Measurements from ENCODE around the gene CACNG5.

CACNG5 gene

DNA sequence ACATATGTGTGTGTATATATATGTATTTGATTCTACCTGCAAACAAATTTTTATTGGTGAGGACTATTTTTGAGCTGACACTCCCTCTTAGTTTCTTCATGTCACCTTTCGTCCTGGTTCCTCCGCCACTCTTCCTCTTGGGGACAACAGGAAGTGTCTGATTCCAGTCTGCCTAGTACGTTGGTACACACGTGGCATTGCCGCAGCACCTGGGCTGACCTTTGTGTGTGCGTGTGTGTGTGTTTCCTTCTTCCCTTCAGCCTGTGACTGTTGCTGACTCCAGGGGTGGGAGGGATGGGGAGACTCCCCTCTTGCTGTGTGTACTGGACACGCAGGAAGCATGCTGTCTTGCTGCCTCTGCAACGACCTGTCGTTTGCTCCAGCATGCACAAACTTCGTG lies 29.4 kb upstream of the CACNG5 start:
- Histone ChIP-seq H3K4me3 (replicated peaks; ENCODE audit: insufficient read depth, low read length) (no peak overlapping the region), H3K27me3 (ENCODE audit: insufficient read depth, poor library complexity, severe bottlenecking) (no peaks in the 10 kb centered on the region), H3K27ac (replicated peaks) (no peak overlapping the region)
- peak in 1 of 2 experiments; percentile 41 for DNase-seq (ENCODE audit: low read depth in 1 of 2, low spot score in 1 of 2)
- TF ChIP-seq SPI1 (IDR thresholded peaks at IDR 0.05; ENCODE audit: borderline replicate concordance, low read depth): peak; percentile 34; the same call in 1 of the 2 replicates
- TF ChIP-seq POLR2AphosphoS5 (IDR thresholded peaks at IDR 0.05; ENCODE audit: low read depth): 0 out of 2 replicates have a peak, but pooled peaks have one; percentile 18
- TF ChIP-seq, protein P1, sequence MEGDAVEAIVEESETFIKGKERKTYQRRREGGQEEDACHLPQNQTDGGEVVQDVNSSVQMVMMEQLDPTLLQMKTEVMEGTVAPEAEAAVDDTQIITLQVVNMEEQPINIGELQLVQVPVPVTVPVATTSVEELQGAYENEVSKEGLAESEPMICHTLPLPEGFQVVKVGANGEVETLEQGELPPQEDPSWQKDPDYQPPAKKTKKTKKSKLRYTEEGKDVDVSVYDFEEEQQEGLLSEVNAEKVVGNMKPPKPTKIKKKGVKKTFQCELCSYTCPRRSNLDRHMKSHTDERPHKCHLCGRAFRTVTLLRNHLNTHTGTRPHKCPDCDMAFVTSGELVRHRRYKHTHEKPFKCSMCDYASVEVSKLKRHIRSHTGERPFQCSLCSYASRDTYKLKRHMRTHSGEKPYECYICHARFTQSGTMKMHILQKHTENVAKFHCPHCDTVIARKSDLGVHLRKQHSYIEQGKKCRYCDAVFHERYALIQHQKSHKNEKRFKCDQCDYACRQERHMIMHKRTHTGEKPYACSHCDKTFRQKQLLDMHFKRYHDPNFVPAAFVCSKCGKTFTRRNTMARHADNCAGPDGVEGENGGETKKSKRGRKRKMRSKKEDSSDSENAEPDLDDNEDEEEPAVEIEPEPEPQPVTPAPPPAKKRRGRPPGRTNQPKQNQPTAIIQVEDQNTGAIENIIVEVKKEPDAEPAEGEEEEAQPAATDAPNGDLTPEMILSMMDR (IDR thresholded peaks at IDR 0.05; ENCODE audit: insufficient read depth, low read length): no peak
- TF ChIP-seq, protein P2, sequence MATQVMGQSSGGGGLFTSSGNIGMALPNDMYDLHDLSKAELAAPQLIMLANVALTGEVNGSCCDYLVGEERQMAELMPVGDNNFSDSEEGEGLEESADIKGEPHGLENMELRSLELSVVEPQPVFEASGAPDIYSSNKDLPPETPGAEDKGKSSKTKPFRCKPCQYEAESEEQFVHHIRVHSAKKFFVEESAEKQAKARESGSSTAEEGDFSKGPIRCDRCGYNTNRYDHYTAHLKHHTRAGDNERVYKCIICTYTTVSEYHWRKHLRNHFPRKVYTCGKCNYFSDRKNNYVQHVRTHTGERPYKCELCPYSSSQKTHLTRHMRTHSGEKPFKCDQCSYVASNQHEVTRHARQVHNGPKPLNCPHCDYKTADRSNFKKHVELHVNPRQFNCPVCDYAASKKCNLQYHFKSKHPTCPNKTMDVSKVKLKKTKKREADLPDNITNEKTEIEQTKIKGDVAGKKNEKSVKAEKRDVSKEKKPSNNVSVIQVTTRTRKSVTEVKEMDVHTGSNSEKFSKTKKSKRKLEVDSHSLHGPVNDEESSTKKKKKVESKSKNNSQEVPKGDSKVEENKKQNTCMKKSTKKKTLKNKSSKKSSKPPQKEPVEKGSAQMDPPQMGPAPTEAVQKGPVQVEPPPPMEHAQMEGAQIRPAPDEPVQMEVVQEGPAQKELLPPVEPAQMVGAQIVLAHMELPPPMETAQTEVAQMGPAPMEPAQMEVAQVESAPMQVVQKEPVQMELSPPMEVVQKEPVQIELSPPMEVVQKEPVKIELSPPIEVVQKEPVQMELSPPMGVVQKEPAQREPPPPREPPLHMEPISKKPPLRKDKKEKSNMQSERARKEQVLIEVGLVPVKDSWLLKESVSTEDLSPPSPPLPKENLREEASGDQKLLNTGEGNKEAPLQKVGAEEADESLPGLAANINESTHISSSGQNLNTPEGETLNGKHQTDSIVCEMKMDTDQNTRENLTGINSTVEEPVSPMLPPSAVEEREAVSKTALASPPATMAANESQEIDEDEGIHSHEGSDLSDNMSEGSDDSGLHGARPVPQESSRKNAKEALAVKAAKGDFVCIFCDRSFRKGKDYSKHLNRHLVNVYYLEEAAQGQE (IDR thresholded peaks at IDR 0.05; ENCODE audit: insufficient replicate concordance, low read depth): no peak

DNA sequence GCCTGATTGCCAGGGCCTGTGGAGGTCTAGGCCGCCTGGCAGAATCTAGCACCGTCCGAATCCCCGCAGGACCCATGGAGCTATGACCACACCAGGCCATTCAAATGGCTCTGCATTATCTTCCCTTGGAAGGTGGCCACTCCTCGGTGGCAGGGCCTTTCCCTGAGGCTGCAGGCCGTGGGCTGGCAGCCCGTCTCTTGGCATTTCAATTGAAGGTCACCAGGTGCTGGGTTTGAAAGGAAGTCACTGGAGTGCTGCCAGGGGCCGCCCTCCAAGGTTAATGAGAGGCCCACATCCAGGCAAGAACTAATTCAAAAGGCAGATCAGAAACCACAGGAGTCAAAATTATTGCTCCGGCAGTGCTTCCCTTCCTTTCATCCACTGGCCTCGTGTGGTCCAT lies 27.7 kb upstream of the CACNG5 start:
- H3K27ac ChIP-seq (replicated peaks): no peak overlapping the region
- DNase-seq (ENCODE audit: low read depth in 1 of 2, low spot score in 1 of 2): no peak

DNA sequence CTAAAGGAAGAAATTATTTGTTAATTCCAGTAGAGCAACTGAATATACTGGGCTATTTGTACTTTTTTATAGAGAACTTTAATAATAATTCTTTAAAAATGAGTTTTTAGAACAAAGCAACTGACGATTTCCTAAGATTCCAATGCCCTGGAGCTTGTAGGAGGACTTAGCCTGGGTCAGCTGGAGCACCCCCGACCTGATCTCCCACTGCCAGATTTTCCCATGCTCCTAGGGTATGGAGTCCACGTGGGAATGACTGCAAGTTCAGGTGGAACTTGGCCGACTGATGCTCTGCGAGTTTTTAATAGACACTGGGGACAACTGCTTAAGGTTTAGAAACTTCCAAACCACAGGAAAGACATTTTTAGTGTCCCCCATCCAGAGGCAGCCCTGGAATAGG lies 25.5 kb upstream of the CACNG5 start:
- DNase-seq (ENCODE audit: low read depth in 1 of 2, low spot score in 1 of 2): no peak
- TF ChIP-seq, protein P2 (IDR thresholded peaks at IDR 0.05; ENCODE audit: insufficient replicate concordance, low read depth): no peak
- TF ChIP-seq SPI1 (IDR thresholded peaks at IDR 0.05; ENCODE audit: borderline replicate concordance, low read depth): no peak
- no peak for TF ChIP-seq GABPA (IDR thresholded peaks at IDR 0.05; ENCODE audit: low read depth)
- TF ChIP-seq, protein P1 (IDR thresholded peaks at IDR 0.05; ENCODE audit: insufficient read depth, low read length): no peak
- no peak for TF ChIP-seq POLR2AphosphoS5 (IDR thresholded peaks at IDR 0.05; ENCODE audit: low read depth)
- Histone ChIP-seq H3K27ac (replicated peaks) (no peak overlapping the region), H3K27me3 (ENCODE audit: insufficient read depth, poor library complexity, severe bottlenecking) (no peaks in the 10 kb centered on the region), H3K4me3 (replicated peaks; ENCODE audit: insufficient read depth, low read length) (no peak overlapping the region)

More for the DNA sequence above, 27.7 kb upstream of the CACNG5 start:
- Histone ChIP-seq H3K27me3 (ENCODE audit: insufficient read depth, poor library complexity, severe bottlenecking) (no peaks in the 10 kb centered on the region), H3K4me3 (replicated peaks; ENCODE audit: insufficient read depth, low read length) (no peak overlapping the region)
- TF ChIP-seq GABPA (IDR thresholded peaks at IDR 0.05; ENCODE audit: low read depth) (no peak), POLR2AphosphoS5 (IDR thresholded peaks at IDR 0.05; ENCODE audit: low read depth) (no peak), SPI1 (IDR thresholded peaks at IDR 0.05; ENCODE audit: borderline replicate concordance, low read depth) (no peak)
- TF ChIP-seq, protein P1 (IDR thresholded peaks at IDR 0.05; ENCODE audit: insufficient read depth, low read length): no peak
- TF ChIP-seq, protein P2 (IDR thresholded peaks at IDR 0.05; ENCODE audit: insufficient replicate concordance, low read depth): no peak
